Activated naive CD4-positive, alpha-beta T cell treated with anti-CD3 and anti-CD28 coated beads, Interleukin-2, amount 50 U/mL, for 24 hours (primary cell): Measurements from ENCODE around the gene TTC9.
"Not testable (repeated sequence)": the region's sequence is repeated elsewhere in the genome, so short reads cannot be mapped to it uniquely, and the experiment has no call there.

ENCODE experiments used
- H3K27ac Mint-ChIP-seq: one replicate; pipeline ENCODE4 v1.8.0; 2021; ENCODE audit warnings: mild to moderate bottlenecking, mixed read lengths
- H3K27me3 Mint-ChIP-seq: one replicate; pipeline ENCODE4 v1.8.0; 2021; ENCODE audit warnings: mixed read lengths
- H3K36me3 Mint-ChIP-seq: one replicate; pipeline ENCODE4 v1.8.0; 2021; ENCODE audit warnings: mixed read lengths
- H3K4me1 Mint-ChIP-seq: one replicate; pipeline ENCODE4 v1.8.0; 2021; ENCODE audit warnings: mixed read lengths
- H3K4me3 Mint-ChIP-seq: one replicate; pipeline ENCODE4 v1.8.0; 2021; ENCODE audit warnings: mild to moderate bottlenecking, mixed read lengths
- H3K9me3 Mint-ChIP-seq: one replicate; pipeline ENCODE4 v1.8.0; 2021; ENCODE audit warnings: mixed read lengths

TTC9 gene

GRCh38 chr14:70696026-70696425, 54.3 kb downstream of the TTC9 start:
- Mint-ChIP-seq H3K36me3 (no peaks in the 10 kb centered on the region), H3K4me1 (no peaks in the 10 kb centered on the region), H3K4me3 (no peak overlapping the region), H3K27me3 (no peaks in the 10 kb centered on the region), H3K27ac (no peak overlapping the region), H3K9me3 (no peaks in the 10 kb centered on the region)

GRCh38 chr14:70697701-70698100, 56.0 kb downstream of the TTC9 start:
- no peak overlapping the region for H3K4me3 Mint-ChIP-seq
- no peaks in the 10 kb centered on the region for H3K9me3 Mint-ChIP-seq
- H3K27ac Mint-ChIP-seq: no peak overlapping the region
- H3K4me1 Mint-ChIP-seq: no peaks in the 10 kb centered on the region
- no peaks in the 10 kb centered on the region for H3K27me3 Mint-ChIP-seq
- no peaks in the 10 kb centered on the region for H3K36me3 Mint-ChIP-seq

DNA sequence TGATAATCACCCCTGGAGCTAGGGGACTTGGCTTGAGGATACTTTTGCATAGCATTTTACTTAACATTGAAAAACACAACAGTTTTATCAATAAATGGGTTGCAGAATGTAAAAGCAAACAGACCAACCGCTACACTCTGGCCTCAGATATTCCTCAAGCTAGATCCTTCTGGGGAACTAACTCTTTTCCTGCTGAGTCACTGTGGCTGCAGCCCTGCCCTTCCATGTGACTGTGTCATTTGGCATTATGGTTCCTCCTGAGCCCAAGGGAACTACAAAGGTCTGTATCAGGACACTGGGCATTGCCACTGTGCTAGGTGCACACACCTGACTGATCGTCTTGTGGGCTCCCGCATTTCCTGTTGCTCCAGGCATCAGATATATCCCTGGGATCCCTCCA, 56.6 kb downstream of the TTC9 start:
- no peaks in the 10 kb centered on the region for H3K36me3 Mint-ChIP-seq
- H3K9me3 Mint-ChIP-seq: no peaks in the 10 kb centered on the region
- H3K27ac Mint-ChIP-seq: no peak overlapping the region
- no peak overlapping the region for H3K4me3 Mint-ChIP-seq
- H3K27me3 Mint-ChIP-seq: no peaks in the 10 kb centered on the region
- H3K4me1 Mint-ChIP-seq: no peaks in the 10 kb centered on the region

DNA sequence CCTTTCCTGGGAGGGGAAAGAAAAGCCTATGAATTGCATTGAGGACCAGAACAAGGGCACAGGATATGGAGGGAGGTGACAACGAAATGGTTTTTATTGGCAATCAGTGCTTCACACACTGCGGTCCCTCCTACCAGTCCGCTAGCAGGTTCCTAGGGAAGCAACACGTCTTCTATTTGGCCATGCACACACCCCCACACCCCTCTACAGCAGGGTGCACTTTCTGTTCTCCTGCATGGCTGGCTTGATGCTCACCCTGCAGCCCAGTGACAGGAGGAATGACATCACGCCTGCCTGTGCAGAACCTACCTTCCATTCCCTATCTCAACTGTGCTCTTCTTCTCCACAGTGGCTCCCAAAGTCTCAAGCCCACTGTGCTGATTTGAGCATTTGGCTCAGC, 57.9 kb downstream of the TTC9 start:
- Mint-ChIP-seq H3K4me3 (no peak overlapping the region), H3K36me3 (no peaks in the 10 kb centered on the region), H3K27me3 (no peaks in the 10 kb centered on the region), H3K4me1 (no peaks in the 10 kb centered on the region), H3K9me3 (no peaks in the 10 kb centered on the region), H3K27ac (no peak overlapping the region)

DNA sequence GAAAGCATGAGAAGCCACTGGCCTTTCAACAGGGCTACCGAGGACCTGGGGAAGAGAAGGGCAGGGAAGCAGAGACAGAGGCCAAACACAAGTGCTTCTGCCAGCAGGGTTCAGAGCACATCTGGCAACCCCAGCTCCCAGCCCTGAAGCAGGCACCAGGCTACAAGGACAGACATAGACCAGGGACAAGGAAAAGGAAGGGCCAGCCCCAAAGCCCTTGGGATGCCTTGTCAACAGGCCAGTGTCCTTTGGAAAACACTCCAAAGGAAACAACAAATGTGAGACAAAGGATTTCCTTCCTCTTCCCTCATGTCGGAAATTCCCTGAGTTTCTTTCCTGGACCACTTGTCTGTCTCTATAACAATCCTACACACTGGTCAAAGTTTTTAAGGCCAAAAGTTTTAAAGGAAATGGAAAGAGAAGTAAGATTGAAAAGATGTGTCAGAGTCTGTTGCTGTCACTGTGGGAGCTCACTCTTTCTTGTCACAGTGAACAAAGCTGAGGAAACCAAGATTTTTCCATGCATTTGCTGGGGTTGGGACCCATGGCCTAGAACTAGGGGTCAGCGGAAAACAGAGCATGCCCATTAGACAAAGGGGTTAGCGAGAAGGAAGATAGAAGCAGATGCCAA, 59.4 kb downstream of the TTC9 start:
- Mint-ChIP-seq H3K27me3 (no peaks in the 10 kb centered on the region), H3K36me3 (no peaks in the 10 kb centered on the region), H3K4me1 (no peaks in the 10 kb centered on the region), H3K27ac (no peak overlapping the region), H3K4me3 (no peak overlapping the region), H3K9me3 (no peaks in the 10 kb centered on the region)

- H3K4me1 Mint-ChIP-seq: no peaks in the 10 kb centered on the region
- H3K27ac Mint-ChIP-seq: no peak overlapping the region
- H3K27me3 Mint-ChIP-seq: no peaks in the 10 kb centered on the region
- H3K36me3 Mint-ChIP-seq: no peaks in the 10 kb centered on the region
- no peak overlapping the region for H3K4me3 Mint-ChIP-seq
- H3K9me3 Mint-ChIP-seq: no peaks in the 10 kb centered on the region
Measured at GRCh38 chr14:70701610-70702009, 59.9 kb downstream of the TTC9 start.

DNA sequence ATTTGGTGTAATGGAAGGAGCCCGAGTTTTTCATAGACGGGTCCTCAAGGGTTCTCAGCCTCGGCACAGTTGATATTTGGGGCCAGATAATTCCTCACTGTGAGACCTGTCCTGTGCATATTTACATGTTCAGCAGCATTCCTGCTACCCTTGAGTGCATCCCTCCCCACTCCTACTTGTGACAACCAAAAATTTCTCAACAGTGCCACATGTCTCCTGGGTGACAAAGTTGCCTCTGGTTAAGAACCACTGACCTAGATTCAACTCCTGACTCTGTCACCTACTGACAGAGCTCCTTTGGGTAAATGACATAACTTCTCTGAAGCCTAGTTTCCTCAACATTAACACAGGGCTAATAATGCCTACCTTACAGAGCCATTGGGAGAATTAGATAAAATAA, 60.4 kb downstream of the TTC9 start:
- H3K27me3 Mint-ChIP-seq: no peaks in the 10 kb centered on the region
- H3K9me3 Mint-ChIP-seq: no peaks in the 10 kb centered on the region
- H3K4me1 Mint-ChIP-seq: no peaks in the 10 kb centered on the region
- H3K36me3 Mint-ChIP-seq: no peaks in the 10 kb centered on the region
- no peak overlapping the region for H3K27ac Mint-ChIP-seq
- no peak overlapping the region for H3K4me3 Mint-ChIP-seq

DNA sequence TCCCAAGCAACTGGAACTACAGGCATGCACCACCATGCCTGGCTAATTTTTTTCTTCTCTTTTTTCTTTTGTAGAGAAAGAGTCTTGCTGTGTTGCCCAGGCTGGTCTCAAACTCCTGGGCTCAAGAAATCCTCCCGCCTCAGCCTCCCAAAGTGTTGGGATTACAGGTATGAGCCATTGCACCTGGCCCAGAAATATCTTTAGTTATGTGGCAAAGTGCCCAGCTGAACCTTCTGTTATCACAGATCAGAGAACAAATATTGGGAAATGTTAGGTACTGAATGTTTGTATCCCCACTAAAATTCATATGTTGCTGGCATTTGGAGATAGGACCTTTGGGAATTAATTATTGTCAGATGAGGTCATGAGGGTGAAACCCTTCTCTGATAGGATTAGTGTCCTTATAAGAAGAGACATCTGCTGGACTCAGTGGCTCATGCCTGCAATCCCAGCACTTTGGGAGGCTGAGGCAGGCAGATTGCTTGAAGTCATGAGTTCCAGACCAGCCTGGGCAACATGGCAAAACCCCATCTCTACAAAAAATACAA, 62.0 kb downstream of the TTC9 start:
- H3K27ac Mint-ChIP-seq, H3K9me3 Mint-ChIP-seq, H3K27me3 Mint-ChIP-seq, H3K4me1 Mint-ChIP-seq, H3K4me3 Mint-ChIP-seq, H3K36me3 Mint-ChIP-seq: not testable (repeated sequence)

DNA sequence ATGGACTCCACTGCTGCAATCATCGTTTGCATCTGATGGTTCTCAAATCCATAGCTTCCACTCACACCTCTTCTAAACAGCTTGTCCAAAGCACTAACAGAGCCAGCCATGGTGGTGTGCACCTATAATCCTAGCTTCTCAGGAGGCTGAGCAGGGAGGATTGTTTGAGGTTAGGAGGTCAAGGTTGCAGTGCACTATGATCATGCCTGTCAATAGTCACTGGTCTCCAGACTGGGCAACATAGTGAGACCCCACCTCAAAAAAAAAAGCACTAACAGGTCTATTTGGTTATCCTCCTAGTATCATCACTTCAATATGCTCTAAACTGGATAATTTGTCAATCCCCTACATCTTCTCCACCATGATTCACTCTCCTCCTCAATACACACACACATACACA, 63.2 kb downstream of the TTC9 start:
- no peak overlapping the region for H3K27ac Mint-ChIP-seq
- no peaks in the 10 kb centered on the region for H3K27me3 Mint-ChIP-seq
- no peaks in the 10 kb centered on the region for H3K36me3 Mint-ChIP-seq
- H3K4me1 Mint-ChIP-seq: no peaks in the 10 kb centered on the region
- H3K4me3 Mint-ChIP-seq: no peak overlapping the region
- no peaks in the 10 kb centered on the region for H3K9me3 Mint-ChIP-seq

- Mint-ChIP-seq H3K4me3 (no peak overlapping the region), H3K27me3 (no peaks in the 10 kb centered on the region), H3K27ac (no peak overlapping the region), H3K36me3 (no peaks in the 10 kb centered on the region), H3K4me1 (no peaks in the 10 kb centered on the region), H3K9me3 (no peaks in the 10 kb centered on the region)
Measured at GRCh38 chr14:70706177-70706576, 64.5 kb downstream of the TTC9 start.

DNA sequence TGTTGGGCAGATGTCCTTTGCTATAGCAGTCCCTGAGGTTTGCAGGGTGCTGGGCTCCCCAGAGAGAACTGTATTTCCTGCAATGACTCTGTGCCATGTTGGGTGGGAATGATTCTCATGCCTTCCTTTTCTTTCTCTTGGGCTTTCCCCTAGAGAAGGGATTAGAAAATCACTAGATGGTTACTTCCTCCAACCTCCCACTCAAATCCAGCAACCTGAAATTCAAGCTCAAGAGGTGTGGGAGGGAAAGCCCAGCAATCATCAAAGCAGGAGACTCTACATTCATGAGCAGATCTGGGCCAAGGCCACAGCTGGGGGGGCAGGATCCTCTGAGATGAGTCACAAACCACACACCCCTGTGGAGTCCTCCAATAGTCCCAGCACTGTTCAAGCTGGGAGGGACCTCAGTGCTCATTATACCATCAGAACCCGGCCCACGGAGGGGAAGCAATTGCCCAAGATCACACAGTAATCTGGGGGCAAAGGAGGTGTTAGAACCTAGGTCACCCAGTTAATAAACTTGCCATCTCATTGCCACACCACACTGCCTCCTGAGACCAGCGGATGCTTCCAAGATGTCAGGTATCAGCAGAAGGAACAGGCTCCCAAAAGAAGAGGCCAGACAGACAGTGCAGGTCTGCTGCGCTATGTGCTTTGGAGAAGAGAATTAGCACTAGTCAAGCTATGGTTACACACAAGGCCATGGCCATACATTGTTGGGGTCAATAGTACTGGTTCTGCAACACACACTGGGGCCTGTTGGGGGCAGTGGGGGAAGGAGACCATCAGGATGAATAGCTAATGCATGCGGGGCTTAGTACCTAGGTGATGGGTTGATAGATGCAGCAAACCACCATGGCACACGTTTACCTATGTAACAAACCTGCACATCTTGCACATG, 65.7 kb downstream of the TTC9 start:
- H3K27ac Mint-ChIP-seq: no peak overlapping the region
- no peaks in the 10 kb centered on the region for H3K4me1 Mint-ChIP-seq
- H3K27me3 Mint-ChIP-seq: no peaks in the 10 kb centered on the region
- H3K36me3 Mint-ChIP-seq: no peaks in the 10 kb centered on the region
- H3K9me3 Mint-ChIP-seq: no peaks in the 10 kb centered on the region
- no peak overlapping the region for H3K4me3 Mint-ChIP-seq

GRCh38 chr14:70708717-70709570, 67.2 kb downstream of the TTC9 start:
- no peaks in the 10 kb centered on the region for H3K36me3 Mint-ChIP-seq
- no peaks in the 10 kb centered on the region for H3K9me3 Mint-ChIP-seq
- H3K27me3 Mint-ChIP-seq: no peaks in the 10 kb centered on the region
- peaks cover 2% of the 10 kb centered on the region for H3K4me1 Mint-ChIP-seq
- no peak overlapping the region for H3K27ac Mint-ChIP-seq
- no peak overlapping the region for H3K4me3 Mint-ChIP-seq

GRCh38 chr14:70709726-70710382, 68.1 kb downstream of the TTC9 start:
- peaks cover 5% of the 10 kb centered on the region for H3K4me1 Mint-ChIP-seq
- no peaks in the 10 kb centered on the region for H3K9me3 Mint-ChIP-seq
- no peaks in the 10 kb centered on the region for H3K27me3 Mint-ChIP-seq
- H3K4me3 Mint-ChIP-seq: no peak overlapping the region
- H3K36me3 Mint-ChIP-seq: no peaks in the 10 kb centered on the region
- H3K27ac Mint-ChIP-seq: no peak overlapping the region

DNA sequence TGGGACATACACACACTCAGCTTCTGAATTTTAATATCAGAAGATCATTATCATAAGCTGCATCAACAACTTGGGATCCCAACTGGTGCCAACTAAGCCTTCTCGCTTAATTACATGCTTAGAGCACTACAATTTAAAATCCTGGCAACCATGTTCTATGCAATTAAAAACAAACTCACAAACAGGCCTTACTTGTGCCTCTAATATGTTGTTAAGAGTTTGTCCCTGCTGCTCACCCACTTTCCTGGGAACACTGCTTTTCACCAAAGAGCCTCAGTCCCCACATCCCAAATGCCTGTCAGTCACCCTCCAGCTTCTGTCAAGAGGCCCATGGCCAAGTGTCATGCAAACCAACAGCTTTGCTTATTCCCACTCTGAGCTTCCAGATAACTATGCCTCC, 69.7 kb downstream of the TTC9 start:
- H3K27me3 Mint-ChIP-seq: peaks cover 2% of the 10 kb centered on the region
- H3K27ac Mint-ChIP-seq: no peak overlapping the region
- H3K4me1 Mint-ChIP-seq: peaks cover 5% of the 10 kb centered on the region
- H3K4me3 Mint-ChIP-seq: no peak overlapping the region
- H3K36me3 Mint-ChIP-seq: no peaks in the 10 kb centered on the region
- H3K9me3 Mint-ChIP-seq: no peaks in the 10 kb centered on the region

DNA sequence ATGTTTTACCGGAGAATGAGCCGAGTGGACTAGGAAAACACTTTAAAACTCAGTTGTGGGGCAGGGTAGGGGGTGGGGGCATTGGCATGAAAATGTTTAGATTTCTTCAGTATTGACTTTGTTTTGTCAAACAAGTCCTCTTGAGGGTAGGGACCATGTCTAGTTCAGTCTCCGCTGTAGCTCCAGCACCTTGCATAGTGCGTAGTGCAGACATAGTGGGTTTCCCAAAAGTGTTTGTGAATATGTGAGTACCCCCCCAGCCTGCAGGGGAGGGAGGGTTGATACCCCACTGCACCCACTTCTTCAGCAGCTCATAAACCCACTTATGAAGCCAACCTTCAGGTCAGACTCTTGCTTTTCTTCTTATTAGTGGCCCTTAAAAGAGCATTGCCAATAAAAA, 71.4 kb downstream of the TTC9 start:
- Mint-ChIP-seq H3K36me3 (no peaks in the 10 kb centered on the region), H3K27me3 (peaks cover 2% of the 10 kb centered on the region), H3K4me3 (no peak overlapping the region), H3K27ac (no peak overlapping the region), H3K4me1 (peaks cover 5% of the 10 kb centered on the region), H3K9me3 (no peaks in the 10 kb centered on the region)
